HEK293T (cell line): ENCODE data around the gene SH3RF3.

Experiments
- ARNT ChIP-seq: fragments of 450-650 bp; IDR thresholded peaks from 2 replicates; pipeline ENCODE4 v1.6.1; 2017; ENCODE audit warnings: mild to moderate bottlenecking
- BHLHE40 ChIP-seq: fragments of 450-650 bp; IDR thresholded peaks from 2 replicates; pipeline ENCODE4 v1.6.1; 2016; ENCODE audit warnings: mild to moderate bottlenecking, moderate library complexity, borderline replicate concordance
- FOXA1 ChIP-seq: fragments of 450-650 bp; IDR thresholded peaks from 2 replicates; pipeline ENCODE4 v1.6.1; 2016; ENCODE audit warnings: mild to moderate bottlenecking
- FOXM1 ChIP-seq: fragments of 450-650 bp; IDR thresholded peaks from 2 replicates; pipeline ENCODE4 v1.6.1; 2017; ENCODE audit warnings: mild to moderate bottlenecking, borderline replicate concordance
- HDGF ChIP-seq: fragments of 450-650 bp; IDR thresholded peaks from 2 replicates; pipeline ENCODE4 v1.6.1; 2017; ENCODE audit warnings: antibody characterized with exemption, borderline replicate concordance
- SUZ12 ChIP-seq: fragments of 450-650 bp; IDR thresholded peaks from 2 replicates; pipeline ENCODE4 v1.6.1; 2016; ENCODE audit warnings: mild to moderate bottlenecking
- ZNF384 ChIP-seq: fragments of 450-650 bp; IDR thresholded peaks from 2 replicates; pipeline ENCODE4 v1.6.1; 2016
- TF ChIP-seq, protein P1 (sequence below): fragments of 450-650 bp; IDR thresholded peaks from 2 replicates; pipeline ENCODE4 v1.6.1; 2016

DNA sequence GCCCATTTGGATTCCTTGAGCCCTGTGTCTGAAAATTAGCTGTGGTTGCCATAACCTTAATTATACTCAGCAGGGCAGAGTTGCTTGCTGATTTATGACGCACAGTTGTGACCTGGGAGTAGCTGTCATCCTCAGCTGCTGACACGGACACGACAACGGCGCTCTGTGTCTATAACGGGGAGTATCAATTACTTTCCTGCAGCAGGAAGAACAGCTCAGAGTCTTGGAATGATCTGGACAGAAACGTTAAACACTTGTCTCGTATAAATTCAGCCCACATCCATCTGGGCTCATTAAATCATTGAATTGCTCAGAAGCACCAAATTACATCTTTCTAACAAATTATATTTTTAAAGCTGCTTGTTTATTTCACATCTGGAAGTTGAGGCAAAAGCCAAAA lies 368.5 kb downstream of the SH3RF3 start:
- TF ChIP-seq, protein P1, sequence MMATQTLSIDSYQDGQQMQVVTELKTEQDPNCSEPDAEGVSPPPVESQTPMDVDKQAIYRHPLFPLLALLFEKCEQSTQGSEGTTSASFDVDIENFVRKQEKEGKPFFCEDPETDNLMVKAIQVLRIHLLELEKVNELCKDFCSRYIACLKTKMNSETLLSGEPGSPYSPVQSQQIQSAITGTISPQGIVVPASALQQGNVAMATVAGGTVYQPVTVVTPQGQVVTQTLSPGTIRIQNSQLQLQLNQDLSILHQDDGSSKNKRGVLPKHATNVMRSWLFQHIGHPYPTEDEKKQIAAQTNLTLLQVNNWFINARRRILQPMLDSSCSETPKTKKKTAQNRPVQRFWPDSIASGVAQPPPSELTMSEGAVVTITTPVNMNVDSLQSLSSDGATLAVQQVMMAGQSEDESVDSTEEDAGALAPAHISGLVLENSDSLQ, result peak; percentile 54
- no peak for TF ChIP-seq FOXM1
- TF ChIP-seq HDGF, result no peak
- TF ChIP-seq ZNF384, result no peak
- no peak for TF ChIP-seq ARNT
- no peak for TF ChIP-seq SUZ12
- TF ChIP-seq FOXA1, result no peak
- TF ChIP-seq BHLHE40, result no peak
